Loucy (cell line): ENCODE results near the gene BICRAL.

ENCODE experiments used
- CTCF ChIP-seq: fragments of 200-600 bp; sonication (generic); conservative IDR thresholded peaks from 2 replicates; pipeline ENCODE4 v1.5.1; 2014; ENCODE audit warnings: mild to moderate bottlenecking, antibody characterized with exemption, low read length
- EZH2phosphoT487 ChIP-seq: fragments of 200-600 bp; IDR thresholded peaks from 2 replicates; pipeline ENCODE4 v1.6.1; 2018; ENCODE audit warnings: antibody characterized with exemption, mild to moderate bottlenecking, moderate library complexity, borderline replicate concordance

- TF ChIP-seq CTCF = no peak
- no peak for TF ChIP-seq EZH2phosphoT487
These were observed 16.8 kb upstream of the BICRAL start for GRCh38 chr6:42764911-42765648.
